ENCODE results near the gene RNU1-1.
"Not testable (repeated sequence)": the region's sequence is repeated elsewhere in the genome, so short reads cannot be mapped to it uniquely, and the experiment has no call there.

The RNU1-1 gene

DNA sequence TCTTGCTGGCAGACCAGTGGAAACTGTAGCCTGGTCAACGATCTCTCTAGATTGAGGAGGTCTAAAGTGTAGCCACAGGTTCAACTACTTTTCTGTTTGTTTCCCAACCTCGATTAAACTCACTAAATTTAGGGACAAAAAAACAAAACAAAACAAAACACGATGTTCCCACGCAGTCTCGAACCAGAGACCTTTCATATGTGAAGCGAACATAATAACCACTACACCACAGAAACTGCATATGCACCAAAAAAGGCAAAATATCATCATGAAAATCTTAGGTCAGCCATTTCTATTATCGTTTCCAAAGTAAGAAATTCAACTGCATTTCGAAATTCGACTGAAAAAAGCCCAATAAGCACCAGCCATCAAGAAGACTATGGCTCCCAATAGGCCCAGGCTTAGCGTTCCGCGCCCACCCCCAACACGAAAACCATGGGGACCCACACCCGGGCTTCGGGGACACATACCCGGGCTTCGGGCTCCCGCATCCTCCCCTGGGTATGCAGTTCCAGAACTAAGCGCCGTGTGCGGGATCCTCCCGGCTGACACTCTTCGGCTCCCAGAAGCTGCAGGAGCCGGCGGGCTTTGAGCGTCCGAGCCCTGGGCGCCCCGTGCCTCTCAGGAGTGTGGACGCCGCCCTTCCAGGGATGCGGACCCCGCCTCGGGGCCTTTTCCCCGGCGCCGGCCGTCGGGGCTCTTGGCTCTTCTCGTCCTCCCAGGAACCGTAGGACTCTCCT lies 33.6 kb upstream of the RNU1-1 start:
- H2BK15ac ChIP-seq (ENCODE audit: low read length); H3K27me3 ChIP-seq (ENCODE audit: control insufficient read depth in 3 of 3, insufficient read depth in 3 of 3, low read depth in 1 of 3, low read length in 3 of 3); H2AFZ ChIP-seq (ENCODE audit: low read length); H3K4me3 ChIP-seq (ENCODE audit: low read length in 2 of 2); H2BK12ac ChIP-seq (ENCODE audit: low read length); H3K23ac ChIP-seq (ENCODE audit: low read depth, low read length, poor library complexity); H3K9ac ChIP-seq (ENCODE audit: low read depth, low read length, poor library complexity); H3K18ac ChIP-seq (ENCODE audit: low read length); H2BK120ac ChIP-seq (ENCODE audit: low read depth, low read length); H3K9me3 ChIP-seq (replicated peaks in 1 of 2; ENCODE audit: control insufficient read depth in 2 of 2, insufficient read depth in 1 of 2, low read depth in 1 of 2, low read length in 2 of 2); H2BK5ac ChIP-seq (ENCODE audit: low read length); H3K4me2 ChIP-seq (ENCODE audit: insufficient read depth, low read length, poor library complexity, severe bottlenecking); H3K79me1 ChIP-seq (ENCODE audit: low read depth, low read length); H2AK5ac ChIP-seq (ENCODE audit: low read depth, low read length); H4K91ac ChIP-seq (ENCODE audit: low read depth, low read length, poor library complexity); H3K14ac ChIP-seq (ENCODE audit: low read length); H3K36me3 ChIP-seq (replicated peaks in 1 of 2; ENCODE audit: control insufficient read depth in 2 of 2, insufficient read depth in 2 of 2, low read length in 2 of 2); H4K8ac ChIP-seq (ENCODE audit: low read depth, low read length); H3K4me1 ChIP-seq (ENCODE audit: control insufficient read depth in 2 of 2, insufficient read depth in 1 of 2, low read depth in 1 of 2, low read length in 2 of 2); H3K4ac ChIP-seq (ENCODE audit: low read length); DNase-seq (ENCODE audit: low spot score); H3K27ac ChIP-seq (replicated peaks; ENCODE audit: low read length): not testable (repeated sequence)
- no CpG with 5 or more reads among the region's 41 CpGs for WGBS, 2 donors (ENCODE audit: extremely low coverage in 2 of 2, insufficient read length in 2 of 2, insufficient replicate concordance in 1 of 2)

GRCh38 chr1:16545682-16546095 lies 31.6 kb upstream of the RNU1-1 start:
- not testable (repeated sequence) for H3K36me3 ChIP-seq (replicated peaks in 1 of 2; ENCODE audit: control insufficient read depth in 2 of 2, insufficient read depth in 2 of 2, low read length in 2 of 2); H2BK5ac ChIP-seq (ENCODE audit: low read length); H2AK5ac ChIP-seq (ENCODE audit: low read depth, low read length); H2BK12ac ChIP-seq (ENCODE audit: low read length); H3K18ac ChIP-seq (ENCODE audit: low read length); H3K14ac ChIP-seq (ENCODE audit: low read length); H3K4me2 ChIP-seq (ENCODE audit: insufficient read depth, low read length, poor library complexity, severe bottlenecking); H3K23ac ChIP-seq (ENCODE audit: low read depth, low read length, poor library complexity); H3K4ac ChIP-seq (ENCODE audit: low read length); H2BK120ac ChIP-seq (ENCODE audit: low read depth, low read length); H3K27ac ChIP-seq (replicated peaks; ENCODE audit: low read length); H3K9ac ChIP-seq (ENCODE audit: low read depth, low read length, poor library complexity); H3K4me1 ChIP-seq (ENCODE audit: control insufficient read depth in 2 of 2, insufficient read depth in 1 of 2, low read depth in 1 of 2, low read length in 2 of 2); H3K9me3 ChIP-seq (replicated peaks in 1 of 2; ENCODE audit: control insufficient read depth in 2 of 2, insufficient read depth in 1 of 2, low read depth in 1 of 2, low read length in 2 of 2); H4K8ac ChIP-seq (ENCODE audit: low read depth, low read length); H2AFZ ChIP-seq (ENCODE audit: low read length); H3K4me3 ChIP-seq (ENCODE audit: low read length in 2 of 2); H3K27me3 ChIP-seq (ENCODE audit: control insufficient read depth in 3 of 3, insufficient read depth in 3 of 3, low read depth in 1 of 3, low read length in 3 of 3); H2BK15ac ChIP-seq (ENCODE audit: low read length); H3K79me1 ChIP-seq (ENCODE audit: low read depth, low read length); H4K91ac ChIP-seq (ENCODE audit: low read depth, low read length, poor library complexity)
- peak; percentile 63 for DNase-seq (ENCODE audit: low spot score)
- no CpG with 5 or more reads among the region's 16 CpGs for WGBS, 2 donors (ENCODE audit: extremely low coverage in 2 of 2, insufficient read length in 2 of 2, insufficient replicate concordance in 1 of 2)

DNA sequence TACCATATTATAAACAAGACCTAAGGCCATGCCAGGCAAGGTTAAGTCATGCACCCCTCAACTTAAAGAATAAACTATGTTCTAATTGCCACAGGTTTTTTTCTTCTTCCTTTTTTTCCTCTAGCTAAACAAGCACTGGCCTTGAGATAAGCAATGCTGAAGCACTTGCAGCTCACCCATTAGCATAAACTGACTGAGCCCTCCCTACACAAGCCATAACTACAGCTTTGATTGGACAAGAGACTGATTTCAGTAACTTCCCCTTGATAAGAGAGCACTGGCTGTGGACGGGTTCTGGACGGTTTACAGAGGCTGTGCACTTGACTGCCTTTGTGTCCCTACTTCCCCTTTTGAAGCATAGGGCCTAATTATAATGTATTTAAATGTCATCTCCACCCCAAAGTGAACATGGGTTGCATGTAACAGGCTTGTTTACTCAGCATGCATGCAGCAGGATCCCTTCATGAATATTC lies 26.4 kb upstream of the RNU1-1 start:
- not testable (repeated sequence) for H4K91ac ChIP-seq (ENCODE audit: low read depth, low read length, poor library complexity); H3K27me3 ChIP-seq (ENCODE audit: control insufficient read depth in 3 of 3, insufficient read depth in 3 of 3, low read depth in 1 of 3, low read length in 3 of 3); H3K36me3 ChIP-seq (replicated peaks in 1 of 2; ENCODE audit: control insufficient read depth in 2 of 2, insufficient read depth in 2 of 2, low read length in 2 of 2); H3K4me2 ChIP-seq (ENCODE audit: insufficient read depth, low read length, poor library complexity, severe bottlenecking); H3K9ac ChIP-seq (ENCODE audit: low read depth, low read length, poor library complexity); H2BK120ac ChIP-seq (ENCODE audit: low read depth, low read length); H2BK12ac ChIP-seq (ENCODE audit: low read length); H2BK15ac ChIP-seq (ENCODE audit: low read length); DNase-seq (ENCODE audit: low spot score); H2BK5ac ChIP-seq (ENCODE audit: low read length); H3K4ac ChIP-seq (ENCODE audit: low read length); H3K18ac ChIP-seq (ENCODE audit: low read length); H3K27ac ChIP-seq (replicated peaks; ENCODE audit: low read length); H3K23ac ChIP-seq (ENCODE audit: low read depth, low read length, poor library complexity); H4K8ac ChIP-seq (ENCODE audit: low read depth, low read length); H3K79me1 ChIP-seq (ENCODE audit: low read depth, low read length); H3K14ac ChIP-seq (ENCODE audit: low read length); H3K9me3 ChIP-seq (replicated peaks in 1 of 2; ENCODE audit: control insufficient read depth in 2 of 2, insufficient read depth in 1 of 2, low read depth in 1 of 2, low read length in 2 of 2); H2AK5ac ChIP-seq (ENCODE audit: low read depth, low read length); H3K4me1 ChIP-seq (ENCODE audit: control insufficient read depth in 2 of 2, insufficient read depth in 1 of 2, low read depth in 1 of 2, low read length in 2 of 2); H3K4me3 ChIP-seq (ENCODE audit: low read length in 2 of 2)
- peak overlapping the region; percentile 49 for H2AFZ ChIP-seq (ENCODE audit: low read length)
- WGBS, 2 donors (ENCODE audit: extremely low coverage in 2 of 2, insufficient read length in 2 of 2, insufficient replicate concordance in 1 of 2), result no CpG with 5 or more reads among the region's 2 CpGs

DNA sequence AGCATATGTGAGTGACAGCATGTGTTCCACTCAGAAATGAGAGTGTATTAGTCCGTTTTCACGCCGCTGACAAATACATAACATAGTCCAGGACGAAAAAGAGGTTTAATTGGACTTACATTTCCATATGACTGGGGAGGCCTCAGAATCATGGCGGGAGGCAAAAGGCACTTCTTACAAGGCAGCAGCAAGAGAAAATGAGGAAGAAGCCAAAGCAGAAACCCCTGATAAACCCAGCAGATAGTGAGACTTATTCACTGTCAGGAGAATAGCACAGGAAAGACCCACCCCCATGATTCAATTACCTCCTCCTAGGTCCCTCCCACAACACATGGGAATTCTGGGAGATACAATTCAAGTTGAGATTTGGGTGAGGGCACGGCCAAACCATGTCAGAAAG lies 23.4 kb upstream of the RNU1-1 start:
- not testable (repeated sequence) for H3K4ac ChIP-seq (ENCODE audit: low read length); H4K8ac ChIP-seq (ENCODE audit: low read depth, low read length); H3K23ac ChIP-seq (ENCODE audit: low read depth, low read length, poor library complexity); H3K27me3 ChIP-seq (ENCODE audit: control insufficient read depth in 3 of 3, insufficient read depth in 3 of 3, low read depth in 1 of 3, low read length in 3 of 3); H3K27ac ChIP-seq (replicated peaks; ENCODE audit: low read length); H2BK12ac ChIP-seq (ENCODE audit: low read length); H3K9me3 ChIP-seq (replicated peaks in 1 of 2; ENCODE audit: control insufficient read depth in 2 of 2, insufficient read depth in 1 of 2, low read depth in 1 of 2, low read length in 2 of 2); H2AK5ac ChIP-seq (ENCODE audit: low read depth, low read length); H2BK120ac ChIP-seq (ENCODE audit: low read depth, low read length); H3K4me1 ChIP-seq (ENCODE audit: control insufficient read depth in 2 of 2, insufficient read depth in 1 of 2, low read depth in 1 of 2, low read length in 2 of 2); H3K4me3 ChIP-seq (ENCODE audit: low read length in 2 of 2); DNase-seq (ENCODE audit: low spot score); H3K36me3 ChIP-seq (replicated peaks in 1 of 2; ENCODE audit: control insufficient read depth in 2 of 2, insufficient read depth in 2 of 2, low read length in 2 of 2); H2BK15ac ChIP-seq (ENCODE audit: low read length); H3K9ac ChIP-seq (ENCODE audit: low read depth, low read length, poor library complexity); H3K18ac ChIP-seq (ENCODE audit: low read length); H2AFZ ChIP-seq (ENCODE audit: low read length); H3K4me2 ChIP-seq (ENCODE audit: insufficient read depth, low read length, poor library complexity, severe bottlenecking); H4K91ac ChIP-seq (ENCODE audit: low read depth, low read length, poor library complexity); H2BK5ac ChIP-seq (ENCODE audit: low read length); H3K14ac ChIP-seq (ENCODE audit: low read length); H3K79me1 ChIP-seq (ENCODE audit: low read depth, low read length)
- no CpG with 5 or more reads among the region's 6 CpGs for WGBS, 2 donors (ENCODE audit: extremely low coverage in 2 of 2, insufficient read length in 2 of 2, insufficient replicate concordance in 1 of 2)

Measured in neuronal stem cell (in vitro differentiated cells).